IPS DF 4.7 (cell line): Measurements from ENCODE around the gene PAGE4.

ENCODE experiments used
- DNase-seq: peaks from one replicate; pipeline ENCODE4 v3.0.0-alpha.2; 2013; ENCODE audit warnings: low spot score; ENCODE audit errors: extremely low read depth

Gene PAGE4

GRCh38 chrX:49829016-49829415 lies at the start of gene PAGE4:
PAGE4 (plus strand) TSS chrX:49829303; CDS start chrX:49830429, 1,126 bp downstream.
- DNase-seq: no peak

GRCh38 chrX:49784747-49785280 lies 44.3 kb upstream of the PAGE4 start:
- no peak for DNase-seq

- DNase-seq: no peak
Measured at GRCh38 chrX:49792376-49792775, 36.7 kb upstream of the PAGE4 start.

GRCh38 chrX:49793686-49794085 lies 35.4 kb upstream of the PAGE4 start:
- DNase-seq: no peak

- DNase-seq: no peak
Measured at GRCh38 chrX:49799828-49800227, 29.3 kb upstream of the PAGE4 start.

GRCh38 chrX:49809891-49810632 lies 19.0 kb upstream of the PAGE4 start:
- DNase-seq: no peak

GRCh38 chrX:49812177-49812576 lies 16.9 kb upstream of the PAGE4 start:
- DNase-seq: no peak

- DNase-seq: no peak
Measured at GRCh38 chrX:49816435-49816834, 12.7 kb upstream of the PAGE4 start.

- DNase-seq: no peak
Measured at GRCh38 chrX:49838374-49838773, 9.3 kb downstream of the PAGE4 start.

GRCh38 chrX:49840679-49841078 lies 11.6 kb downstream of the PAGE4 start:
- DNase-seq: peak; percentile 14

GRCh38 chrX:49842621-49843020 lies 13.5 kb downstream of the PAGE4 start:
- no peak for DNase-seq

- no peak for DNase-seq
Measured at GRCh38 chrX:49844611-49845010, 15.5 kb downstream of the PAGE4 start.

- no peak for DNase-seq
Measured at GRCh38 chrX:49845701-49846403, 16.7 kb downstream of the PAGE4 start.

GRCh38 chrX:49846522-49846921 lies 17.4 kb downstream of the PAGE4 start:
- DNase-seq: no peak

- no peak for DNase-seq
Measured at GRCh38 chrX:49848275-49848674, 19.2 kb downstream of the PAGE4 start.

GRCh38 chrX:49850028-49850427 lies 20.9 kb downstream of the PAGE4 start:
- no peak for DNase-seq

GRCh38 chrX:49853661-49854060 lies 24.6 kb downstream of the PAGE4 start:
- no peak for DNase-seq

- DNase-seq: no peak
Measured at GRCh38 chrX:49856819-49857218, 27.7 kb downstream of the PAGE4 start.

GRCh38 chrX:49858341-49858740 lies 29.2 kb downstream of the PAGE4 start:
- DNase-seq: no peak

- DNase-seq: no peak
Measured at GRCh38 chrX:49859491-49859890, 30.4 kb downstream of the PAGE4 start.

GRCh38 chrX:49860867-49861535 lies 31.9 kb downstream of the PAGE4 start:
- no peak for DNase-seq

- no peak for DNase-seq
Measured at GRCh38 chrX:49862093-49862492, 33.0 kb downstream of the PAGE4 start.
